ENCODE measurements around the gene NANOGP8.

Gene NANOGP8

DNA sequence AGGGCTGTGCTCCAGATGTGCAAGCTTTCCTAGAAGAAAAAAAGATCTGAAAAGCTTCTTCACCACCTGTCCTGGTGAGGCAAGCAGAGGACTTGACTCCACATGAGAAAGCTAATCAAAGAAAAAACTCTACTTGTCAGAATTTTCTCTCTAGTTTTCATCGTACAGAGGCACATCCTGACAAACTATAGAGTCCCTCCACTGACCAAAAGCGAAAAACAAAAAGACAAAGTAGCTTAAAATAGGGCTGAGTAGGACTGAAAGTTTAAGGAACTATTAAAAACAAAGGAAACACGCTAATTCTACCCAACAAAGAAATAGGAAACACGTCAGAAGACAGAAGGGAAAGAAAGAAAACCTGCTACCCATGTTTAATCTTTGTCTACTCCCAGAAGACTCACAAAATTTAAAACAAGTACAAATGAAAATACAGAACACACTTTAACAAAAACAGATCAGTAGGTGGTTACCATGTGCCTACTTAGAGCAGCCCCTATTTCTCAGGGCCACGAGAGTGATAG, 26.5 kb downstream of the NANOGP8 start:
- DNase-seq (ENCODE audit: low spot score) = no peak

DNA sequence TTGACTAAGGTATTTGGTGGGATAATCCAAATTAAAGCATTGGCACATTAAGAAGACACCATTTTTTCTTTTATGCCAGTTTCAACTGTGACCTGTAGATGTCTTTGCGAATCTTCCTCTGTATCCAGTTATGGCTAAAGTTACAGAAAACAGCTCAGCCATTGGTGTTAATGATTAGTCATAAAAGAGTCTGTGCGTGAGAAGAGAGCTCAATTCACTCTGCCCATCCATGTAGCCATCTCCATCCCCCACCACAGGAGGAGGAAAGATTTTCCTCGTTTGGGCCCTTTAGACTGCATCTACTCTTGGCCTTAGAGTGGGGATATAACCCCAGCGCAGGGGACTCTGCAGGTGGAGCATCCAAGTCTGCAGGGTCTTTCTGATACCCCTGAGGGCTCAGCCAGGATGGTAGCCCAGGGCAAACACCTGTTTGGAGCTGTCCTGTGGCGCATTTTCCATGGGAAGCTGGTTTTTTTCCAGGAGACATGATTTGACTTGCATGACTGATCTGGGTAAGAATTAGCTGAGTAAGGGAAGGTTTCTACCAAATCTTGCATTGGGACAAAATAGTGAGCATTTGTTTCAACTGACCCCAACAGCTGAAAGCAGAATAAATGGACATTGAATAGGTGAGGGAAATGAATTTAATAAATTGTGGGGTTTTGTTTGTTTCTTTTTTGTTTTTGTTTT, 29.5 kb downstream of the NANOGP8 start:
- DNase-seq (ENCODE audit: low spot score) = no peak

DNA sequence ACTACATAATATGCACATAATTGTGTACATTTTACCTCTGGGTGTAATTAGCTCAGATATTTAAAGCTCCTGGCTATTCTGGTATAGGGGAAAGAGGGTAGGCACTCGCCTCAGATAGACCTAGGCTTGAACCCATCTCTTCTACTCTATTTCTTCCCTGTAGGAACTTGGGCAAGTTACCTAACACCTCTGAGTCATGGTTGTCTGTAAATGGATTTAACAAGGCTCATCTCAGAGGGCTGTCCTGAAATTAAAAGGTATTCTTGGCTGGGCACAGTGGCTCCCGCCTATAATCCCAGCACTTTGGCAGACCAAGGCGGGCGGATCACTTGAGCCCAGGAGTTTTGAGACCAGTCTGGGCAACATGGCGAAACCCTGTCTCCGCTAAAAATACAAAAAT, 30.7 kb downstream of the NANOGP8 start:
- DNase-seq (ENCODE audit: low spot score) = no peak

DNA sequence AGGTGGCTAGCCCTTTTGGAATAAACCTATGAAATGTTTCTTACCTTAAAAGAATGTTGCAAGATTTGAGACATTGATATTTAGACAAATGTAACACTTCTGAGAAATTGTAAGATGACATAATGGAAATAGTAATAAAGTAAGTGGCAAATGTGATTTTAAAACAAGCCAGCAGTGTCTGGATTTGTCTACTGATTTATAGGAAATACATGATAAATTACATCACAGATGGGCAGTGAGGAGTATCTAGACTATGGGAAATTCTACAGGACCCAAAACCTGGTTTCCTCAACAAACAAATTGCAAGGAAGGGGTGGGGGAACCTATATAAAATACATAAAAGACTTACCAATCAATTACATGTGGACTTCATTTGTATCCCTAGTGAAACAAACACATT, 37.1 kb downstream of the NANOGP8 start:
- DNase-seq (ENCODE audit: low spot score) = no peak

DNA sequence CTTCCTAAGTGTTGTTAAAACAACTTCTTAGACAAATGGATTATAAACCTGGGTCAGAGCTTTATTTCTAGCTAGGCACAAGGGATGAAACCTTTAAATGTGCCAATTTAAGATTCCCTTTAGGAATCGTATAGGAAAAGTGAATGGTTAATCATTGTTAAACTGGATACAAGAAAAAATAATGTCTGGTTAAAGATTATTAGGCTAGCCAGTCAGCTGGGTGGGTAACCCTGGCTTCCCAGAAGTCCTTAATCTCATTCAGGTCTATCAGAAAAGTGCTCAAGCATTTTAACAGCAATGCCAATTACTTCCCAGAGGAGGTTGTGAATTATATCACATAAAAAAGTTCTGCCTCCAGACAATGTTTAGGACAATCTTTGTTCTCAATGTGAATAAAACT, 37.6 kb downstream of the NANOGP8 start:
- DNase-seq (ENCODE audit: low spot score) = no peak

DNA sequence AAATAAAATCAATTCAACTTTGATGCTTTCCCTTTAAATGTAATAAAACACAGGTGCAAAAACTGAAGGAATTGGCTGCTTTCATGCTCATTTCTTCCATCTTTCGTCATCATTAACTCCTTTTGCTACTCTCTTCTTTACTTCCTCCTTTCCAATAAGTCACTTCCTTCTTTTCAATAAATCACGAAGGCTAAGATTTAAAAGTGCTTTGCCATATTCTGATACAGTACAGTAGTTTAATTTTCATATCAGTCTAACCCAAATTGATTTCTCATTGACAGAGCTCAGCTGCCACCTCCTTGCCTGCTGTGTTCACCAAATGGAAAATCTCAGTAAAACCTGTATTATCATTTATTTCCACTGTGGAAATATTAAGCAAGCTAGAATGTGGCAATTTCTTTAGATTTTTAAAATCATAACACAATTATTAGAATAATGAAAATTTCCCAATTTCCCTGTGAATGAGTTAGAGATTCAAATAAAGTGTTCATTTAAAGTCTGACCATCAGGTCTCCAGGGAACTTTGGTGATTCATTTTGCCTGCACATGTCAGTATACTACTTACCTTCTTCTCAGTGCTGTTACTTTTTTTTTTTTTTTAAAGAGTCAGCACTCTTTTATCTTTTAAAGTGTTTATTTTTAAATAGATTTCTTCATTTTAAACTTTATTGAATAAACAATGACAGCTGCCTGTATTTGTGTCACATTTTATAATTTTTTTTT, 41.6 kb downstream of the NANOGP8 start:
- no peak for DNase-seq (ENCODE audit: low spot score)

DNA sequence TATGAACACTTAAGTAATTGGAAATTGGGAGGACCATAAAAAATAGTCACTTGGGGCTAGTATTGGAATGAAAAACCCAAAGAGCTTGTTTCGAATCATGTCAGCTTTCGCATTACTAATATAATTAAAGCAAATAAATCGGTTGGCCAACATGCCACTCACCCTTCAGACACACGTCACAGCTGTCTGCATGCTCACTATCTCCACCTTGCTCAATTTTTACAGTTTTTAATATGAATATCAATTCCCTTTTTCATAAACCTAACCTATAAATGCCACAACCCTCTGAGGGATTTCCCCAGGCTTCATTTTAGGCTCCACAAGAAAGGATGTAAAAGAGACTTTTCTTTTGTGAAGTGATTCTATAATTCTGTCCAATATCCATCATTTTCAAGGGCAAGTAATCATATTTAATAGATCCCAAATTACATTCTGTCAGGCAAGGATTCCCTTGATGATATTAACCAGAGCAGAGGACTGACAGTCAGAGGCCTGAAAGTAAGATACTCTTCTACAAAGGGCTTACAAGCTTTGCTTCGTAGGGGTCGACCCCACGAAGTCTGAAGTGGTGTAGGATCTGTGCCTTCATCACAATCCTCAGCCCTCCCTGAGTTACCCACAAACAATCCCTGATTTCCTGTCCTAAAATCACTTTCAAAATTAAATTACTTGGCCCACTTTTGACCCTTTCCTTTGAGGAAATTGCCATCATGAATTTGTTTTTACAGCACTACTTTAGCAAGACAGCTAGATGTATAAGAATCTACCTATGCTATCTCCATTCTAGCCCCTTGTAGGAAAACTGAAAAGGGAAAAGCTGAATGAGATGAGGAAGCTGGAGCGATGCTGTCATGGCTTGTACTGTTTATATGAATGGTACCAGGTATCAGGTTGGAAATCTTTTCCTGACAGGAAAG, 44.5 kb downstream of the NANOGP8 start:
- no peak for DNase-seq (ENCODE audit: low spot score)

DNA sequence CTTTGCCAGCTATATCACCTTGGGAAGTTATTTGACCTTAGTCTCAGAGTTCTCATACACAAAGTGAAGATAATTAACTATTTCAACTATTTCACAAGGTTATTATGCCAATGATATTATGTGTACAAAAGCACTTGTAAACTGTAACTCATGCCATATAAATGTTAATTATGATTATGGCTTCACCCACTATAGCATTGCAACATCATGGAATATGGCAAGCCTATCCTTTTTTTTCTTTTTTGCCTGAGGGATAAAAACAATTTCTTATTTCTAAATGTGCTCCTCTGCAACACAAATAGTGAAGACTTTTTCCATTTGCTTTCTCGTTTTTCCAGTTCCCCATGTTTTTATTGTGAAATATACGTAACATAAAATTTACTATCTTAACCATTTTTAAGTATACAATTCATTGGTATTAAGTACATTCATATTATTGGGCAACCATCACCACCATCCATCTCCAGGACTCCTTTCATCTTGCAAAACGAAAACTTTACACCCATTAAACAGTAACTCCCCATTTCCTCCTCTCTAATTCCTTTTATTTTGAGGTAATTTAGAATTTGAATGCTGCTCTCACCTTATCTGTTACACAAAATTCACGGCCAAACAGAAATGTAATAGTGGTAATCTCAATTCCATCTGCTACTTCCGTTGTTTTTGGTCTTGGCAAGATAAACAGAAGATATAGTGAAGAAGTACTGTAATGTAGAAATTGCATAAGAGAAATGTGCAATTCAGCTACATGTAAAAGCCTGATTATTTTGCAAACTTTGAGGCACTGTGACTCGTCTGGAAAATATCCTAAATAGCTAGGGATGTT, 46.3 kb downstream of the NANOGP8 start:
- DNase-seq (ENCODE audit: low spot score) = no peak

Measured in hematopoietic multipotent progenitor cell treated with erythropoietin and hydrocortisone succinate and interleukin-3 and kit ligand, for 17 days (in vitro differentiated cells).